GM21717 (cell line): ENCODE data around the gene CORO2B.

ENCODE experiments used
- ATAC-seq: cut with Tn5 transposase; IDR thresholded peaks from one replicate; pipeline ENCODE4 v1.9.1; 2021; ENCODE audit warnings: mild to moderate bottlenecking, moderate library complexity; ENCODE audit not compliant: unreplicated experiment

CORO2B gene

GRCh38 chr15:68572309-68572708 lies 6.5 kb upstream of the CORO2B start:
- no peak for ATAC-seq

DNA sequence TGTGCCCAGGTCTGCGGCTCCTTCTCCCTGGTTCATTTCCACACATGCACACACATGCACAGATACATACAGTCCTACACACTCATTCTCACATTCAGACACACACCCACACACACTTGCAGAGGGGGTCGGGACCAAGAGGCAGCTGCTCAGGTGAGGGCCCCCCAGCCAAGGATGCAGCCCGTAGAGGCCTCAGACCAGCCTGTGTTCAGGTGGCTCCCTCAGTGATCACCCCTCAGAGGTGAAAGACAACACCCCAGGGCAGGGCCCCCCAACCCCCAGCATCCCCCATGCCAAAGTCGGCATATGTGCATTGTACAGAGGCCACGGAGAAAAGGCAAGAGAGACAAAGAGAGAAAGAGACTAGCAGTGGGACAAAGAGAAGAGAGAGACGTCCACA lies 5.9 kb upstream of the CORO2B start:
- ATAC-seq = no peak

DNA sequence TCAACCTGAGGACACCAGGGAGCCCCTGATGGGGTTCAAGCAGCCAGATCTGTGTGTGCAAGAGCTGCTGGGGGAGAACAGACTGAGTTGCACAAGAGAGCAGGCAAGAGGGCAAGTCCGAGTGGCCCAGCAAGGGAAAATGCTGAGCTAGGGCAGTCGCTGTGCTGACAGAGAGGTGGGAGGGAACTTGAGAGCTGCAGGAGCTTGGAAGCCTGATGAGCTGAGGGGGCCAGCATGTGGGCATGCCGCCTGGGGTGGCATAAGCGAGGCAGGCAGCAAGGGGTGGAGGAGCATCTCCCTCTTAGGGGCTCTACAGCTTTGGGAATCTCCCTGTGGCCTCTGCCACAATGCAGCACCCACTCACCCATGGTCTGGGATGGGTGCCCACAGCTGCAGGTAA lies 4.7 kb upstream of the CORO2B start:
- no peak for ATAC-seq

DNA sequence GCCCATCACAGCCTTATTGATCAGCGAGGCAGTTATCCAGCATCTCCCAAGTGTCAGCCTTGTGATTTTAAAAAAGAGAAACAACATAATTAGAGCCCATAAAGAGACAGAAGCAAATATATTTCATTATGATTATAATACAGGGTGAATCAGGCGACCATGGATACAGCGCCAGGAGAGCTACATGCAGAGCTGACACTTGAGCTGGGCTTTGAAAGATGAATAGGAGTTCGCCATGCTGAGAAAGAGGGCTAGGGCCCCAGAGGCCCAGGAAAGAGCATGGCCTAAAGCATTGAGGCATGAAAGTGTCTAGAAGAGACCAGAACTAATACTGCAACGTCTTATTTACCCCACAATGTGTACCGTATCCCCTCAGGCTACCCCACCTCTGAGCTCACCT lies 4.2 kb upstream of the CORO2B start:
- no peak for ATAC-seq

DNA sequence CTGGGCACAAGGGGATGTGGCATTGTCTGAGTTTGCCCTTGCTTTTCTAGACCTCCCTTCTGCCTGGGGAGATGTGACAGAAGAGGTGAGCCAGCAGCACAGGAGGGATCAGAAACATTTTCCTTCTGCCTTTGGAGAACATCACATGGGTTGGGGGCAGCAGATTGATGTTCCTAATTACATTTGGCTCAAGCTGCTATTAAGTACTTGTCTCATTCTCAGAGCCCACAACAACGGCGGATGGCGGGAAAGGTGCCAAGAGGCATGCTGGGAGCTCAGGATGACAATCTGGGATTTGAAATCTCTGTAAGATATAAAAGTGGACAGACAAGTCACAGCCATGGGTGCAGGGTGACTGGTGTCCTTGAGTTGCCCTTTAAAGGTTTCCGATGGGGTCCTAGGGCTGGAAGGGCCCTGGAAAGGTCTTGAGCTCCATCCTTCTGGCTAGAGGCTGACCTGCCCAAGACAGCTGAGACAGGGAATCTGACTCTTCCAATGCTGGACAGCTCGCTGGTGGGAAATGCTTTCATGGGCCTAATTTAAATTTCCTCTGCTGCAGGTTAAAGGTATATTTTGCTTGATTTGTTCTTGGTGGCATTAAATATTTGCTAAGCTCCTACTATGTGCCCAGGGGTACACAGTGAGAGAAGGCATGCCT lies 2.4 kb upstream of the CORO2B start:
- no peak for ATAC-seq

DNA sequence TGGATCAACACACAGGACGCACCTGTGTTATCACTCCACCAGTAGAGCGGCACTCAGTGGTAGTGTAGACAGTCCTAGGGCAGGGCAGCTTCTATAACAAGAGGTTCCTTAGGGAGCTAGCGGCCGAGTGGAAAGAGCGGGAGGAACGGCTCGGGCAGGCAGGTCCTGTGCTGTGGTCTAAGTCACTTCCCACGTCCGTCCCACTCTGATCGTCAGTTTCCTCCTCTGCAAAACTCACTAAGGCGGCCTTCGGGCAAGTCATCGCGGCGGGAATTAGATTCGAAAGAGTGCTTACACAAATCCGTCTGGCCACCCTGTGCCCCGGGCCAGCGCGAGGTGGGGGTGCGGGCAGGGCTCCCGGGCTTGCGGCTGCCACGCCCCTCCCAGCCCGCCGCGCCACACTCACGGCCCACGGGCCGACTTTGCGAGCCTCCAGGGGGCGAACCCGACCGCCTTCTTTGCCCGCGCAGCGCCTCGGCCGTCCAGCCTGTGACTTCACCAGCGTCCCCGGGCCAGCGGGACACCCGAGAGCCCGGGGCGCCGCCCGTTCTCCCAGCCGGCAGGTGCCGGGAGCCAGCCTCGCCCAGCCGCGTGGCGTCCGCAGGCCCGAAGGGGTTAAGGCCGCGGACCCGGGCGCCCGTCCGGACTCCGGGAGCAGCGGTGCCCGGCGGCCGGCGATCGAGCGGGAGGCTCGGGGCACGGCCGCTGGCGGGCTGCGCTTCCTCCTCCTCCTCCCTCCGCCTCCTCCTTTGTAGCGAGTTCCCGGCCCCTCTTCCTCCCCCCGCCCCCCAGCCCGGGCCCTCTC lies 416 bp upstream of the CORO2B start:
- no peak for ATAC-seq

- no peak for ATAC-seq
These were observed 1.5 kb downstream of the CORO2B start for GRCh38 chr15:68580026-68580882.

- ATAC-seq = no peak
These were observed 2.0 kb downstream of the CORO2B start for GRCh38 chr15:68580883-68581155.

- no peak for ATAC-seq
These were observed 2.9 kb downstream of the CORO2B start for GRCh38 chr15:68581725-68582124.

DNA sequence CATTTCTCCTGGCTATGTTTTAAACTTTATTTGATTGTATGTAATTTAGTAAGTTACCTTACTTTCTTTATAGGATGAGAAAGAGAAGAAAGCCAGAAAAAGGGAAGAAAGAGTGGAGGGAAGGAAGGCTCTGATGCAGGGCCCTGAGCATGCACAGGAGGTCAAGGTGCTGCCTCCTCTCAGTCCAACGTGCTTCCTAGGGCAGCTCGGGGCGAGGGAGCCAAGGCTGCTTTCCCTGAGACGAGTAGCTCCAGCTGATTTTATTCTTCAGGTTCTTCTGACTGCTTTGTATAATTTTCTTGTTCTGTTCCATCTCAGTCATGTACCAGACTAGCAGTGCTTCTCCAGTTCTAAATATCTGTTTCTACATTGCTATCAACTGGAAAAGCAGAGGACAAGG lies 3.4 kb downstream of the CORO2B start:
- no peak for ATAC-seq

GRCh38 chr15:68582864-68583263 lies 4.1 kb downstream of the CORO2B start:
- ATAC-seq = no peak

- no peak for ATAC-seq
These were observed 4.5 kb downstream of the CORO2B start for GRCh38 chr15:68583321-68583720.

DNA sequence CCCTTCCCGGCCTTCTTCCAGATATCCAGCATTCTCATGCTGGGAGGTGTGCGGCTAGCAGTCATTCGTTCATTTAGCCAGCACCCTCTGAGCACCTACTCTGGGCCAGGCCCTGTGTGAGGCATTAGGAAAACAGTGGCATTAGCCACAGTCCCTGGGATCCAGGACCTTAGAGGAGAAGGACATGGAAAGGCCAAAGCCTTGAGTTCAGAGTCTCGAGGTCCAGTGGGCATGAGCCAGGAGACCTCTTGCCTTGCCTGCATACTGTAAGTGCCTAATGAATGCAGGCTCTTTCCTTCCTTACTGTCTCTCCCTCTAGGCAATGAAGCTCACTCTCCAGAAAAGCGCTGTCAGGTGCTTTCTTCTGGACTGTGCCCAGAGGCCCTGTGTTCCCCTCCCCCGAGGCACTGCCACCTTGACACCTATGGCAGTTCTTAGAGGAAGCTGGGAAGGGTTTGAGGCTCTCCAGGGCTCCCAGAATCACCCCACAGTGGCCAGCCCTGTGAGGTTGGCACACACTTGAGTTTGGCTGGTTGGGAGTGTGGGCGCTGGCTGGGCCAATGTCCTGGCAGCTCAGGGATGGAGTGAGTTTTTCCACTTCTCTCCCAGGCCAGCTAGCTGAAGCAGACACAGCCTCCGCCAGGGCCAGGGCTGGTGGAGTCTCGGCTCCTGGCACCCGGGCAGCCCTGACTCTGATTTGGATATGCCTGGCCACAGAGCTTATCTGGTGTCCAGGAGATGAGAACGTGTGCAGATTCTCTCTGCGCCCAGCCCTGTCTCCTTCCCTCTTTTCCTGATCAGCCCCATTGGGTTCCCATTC lies 5.4 kb downstream of the CORO2B start:
- no peak for ATAC-seq

DNA sequence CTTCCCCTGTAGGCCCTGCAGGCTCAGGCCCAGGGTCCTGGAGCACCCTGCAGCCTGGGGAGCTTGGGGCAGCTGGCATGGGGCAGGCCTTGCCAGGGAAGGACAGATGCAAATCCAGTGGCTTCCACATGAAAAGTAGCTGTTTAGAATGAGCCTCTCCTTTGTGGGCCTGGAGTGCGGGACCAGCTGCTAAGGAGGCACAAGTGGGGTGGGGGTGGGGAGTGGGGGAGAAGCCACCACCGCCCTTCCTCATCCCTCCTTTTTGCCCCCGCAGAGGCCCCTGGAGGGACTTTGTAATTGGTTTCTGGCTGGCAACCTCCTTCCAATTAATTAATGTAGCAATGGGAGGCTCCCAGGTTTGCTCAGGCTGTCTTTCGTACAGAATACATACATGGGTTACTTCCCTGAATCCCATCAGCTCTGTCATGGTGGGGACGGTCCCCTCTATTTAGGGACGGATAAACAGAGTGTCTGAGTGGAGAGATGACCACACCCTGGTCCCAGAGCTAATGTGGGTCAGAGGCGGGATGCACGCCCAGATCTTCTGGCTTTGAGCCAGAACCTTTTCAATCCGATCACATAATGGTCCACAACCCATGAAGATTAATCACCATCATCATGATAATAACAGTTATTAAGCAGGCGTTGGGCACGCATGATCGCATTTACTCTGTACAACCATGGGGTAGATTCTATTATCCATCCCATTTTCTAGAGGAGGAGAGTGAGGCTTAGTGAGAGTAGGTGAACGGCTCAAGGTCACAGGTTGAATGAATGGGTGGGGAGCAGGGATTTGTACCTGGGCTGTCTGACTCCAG lies 6.2 kb downstream of the CORO2B start:
- ATAC-seq = no peak

DNA sequence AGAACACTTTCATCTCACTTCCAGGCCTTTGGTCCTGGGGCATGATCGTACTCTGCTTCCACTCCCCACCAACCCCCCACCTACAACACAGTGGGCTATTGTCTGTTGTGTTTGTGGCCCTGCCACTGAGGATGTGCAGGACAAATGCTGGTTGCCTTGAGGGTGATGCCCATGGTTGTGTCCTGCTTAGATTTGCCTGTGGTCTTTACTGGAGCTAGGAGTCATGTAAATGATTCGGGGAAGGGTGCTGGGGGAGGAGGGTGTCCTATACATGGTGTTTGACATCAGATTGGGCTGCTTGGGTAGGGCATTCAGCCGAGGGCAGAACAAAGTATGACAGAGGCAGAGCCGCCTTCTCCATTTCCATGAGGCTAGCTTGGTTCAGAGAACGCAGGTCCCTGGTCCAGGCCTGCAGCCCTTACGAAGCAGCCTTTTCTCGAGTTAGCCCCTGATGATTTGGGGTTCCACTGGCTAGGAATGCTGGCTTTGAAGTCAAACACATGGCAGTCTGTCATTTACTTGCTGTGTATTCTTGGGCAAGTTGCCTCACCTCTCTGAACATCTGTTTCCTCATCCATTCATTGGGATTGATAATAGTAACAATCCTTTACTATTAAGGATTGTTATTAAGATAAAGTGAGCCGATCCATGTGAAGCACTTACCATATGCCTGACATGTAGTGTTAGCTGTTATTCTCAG lies 6.9 kb downstream of the CORO2B start:
- ATAC-seq = no peak

GRCh38 chr15:68586274-68586961 lies 7.6 kb downstream of the CORO2B start:
- no peak for ATAC-seq

GRCh38 chr15:68587769-68588385 lies 9.1 kb downstream of the CORO2B start:
- ATAC-seq = no peak

- no peak for ATAC-seq
These were observed 10.3 kb downstream of the CORO2B start for GRCh38 chr15:68589053-68589452.
